Kidney (tissue), 14 donors: Measurements from ENCODE around the gene AGAP2. TPM values are rescaled to one million over a fixed set of nuclear protein-coding genes. Genes with fewer than 3 reads are reported as not detected.

ENCODE experiments used
- DNase-seq, 5 donors: peaks; one replicate each; pipeline ENCODE4 v3.0.0-alpha.2; 2013 to 2020
- FAIRE-seq: peaks from 2 replicates; lab custom pipeline; 2012; peaks lifted over from hg19 to GRCh38; lab: Jason Lieb, UNC
- H3K27ac ChIP-seq, 2 donors: one replicate each; pipeline ENCODE4 v1.7.0; 2013; ENCODE audit warnings: low read depth in 2 of 2, low read length in 2 of 2, inconsistent platforms in 1 of 2
- H3K27me3 ChIP-seq: one replicate; pipeline ENCODE4 v1.7.1; 2013; ENCODE audit warnings: low read length, inconsistent platforms; ENCODE audit not compliant: control insufficient read depth, insufficient read depth
- H3K36me3 ChIP-seq, 3 donors: one replicate each; pipeline versions ENCODE4 v1.7.0 to v1.7.1; 2013; ENCODE audit warnings: low read length in 3 of 3, control low read depth in 1 of 3, inconsistent platforms in 1 of 3; ENCODE audit not compliant: insufficient read depth in 3 of 3, control insufficient read depth in 2 of 3
- H3K4me1 ChIP-seq, 3 donors: one replicate each; pipeline versions ENCODE4 v1.7.0 to v1.7.1; 2013; ENCODE audit warnings: low read length in 3 of 3, inconsistent platforms in 1 of 3, low read depth in 1 of 3; ENCODE audit not compliant: control insufficient read depth in 2 of 3, insufficient read depth in 2 of 3
- H3K4me3 ChIP-seq, 3 donors: one replicate each; pipeline versions ENCODE4 v1.7.0 to v1.8.1; 2013; ENCODE audit warnings: low read length in 3 of 3, control low read depth in 1 of 3, inconsistent platforms in 1 of 3
- H3K9ac ChIP-seq, 3 donors: one replicate each; pipeline versions ENCODE4 v1.7.0 to v1.7.1; 2013; ENCODE audit warnings: low read length in 3 of 3, control low read depth in 1 of 3, inconsistent platforms in 1 of 3
- H3K9me3 ChIP-seq, 3 donors: one replicate each; pipeline versions ENCODE4 v1.7.0 to v1.7.1; 2013; ENCODE audit warnings: low read length in 3 of 3, control low read depth in 1 of 3, inconsistent platforms in 1 of 3; ENCODE audit not compliant: control insufficient read depth in 2 of 3, insufficient read depth in 1 of 3
- CTCF ChIP-seq: IDR thresholded peaks from 3 replicates; pipeline ENCODE4 v1.5.1; 2012; ENCODE audit warnings: mild to moderate bottlenecking, moderate library complexity, borderline replicate concordance; ENCODE audit not compliant: insufficient read depth; ENCODE audit errors: extremely low read depth
- intact Hi-C: fragments of 100-400 bp; cut with DNase I; formaldehyde crosslinking; loops from one replicate; pipeline ENCODE4 v1.11.1; 2022
- polyA plus RNA-seq: library from polyadenylated mRNA; stranded (reverse); fragments of 350-450 nt; fragmentation: Illumina TruSeq; extraction: RNeasy Lipid Tissue Mini Kit (QIAGEN cat#74804); gene quantifications from one replicate; pipeline ENCODE4 v1.2.3, GENCODE V29; 2014; ENCODE audit warnings: low read depth, low replicate concordance; ENCODE audit not compliant: insufficient read depth
- total RNA-seq: library from RNA; stranded (reverse); fragmentation: NEBNext Ultra II Directional; extraction: Animal tissue kit (Norgen Biotek cat#: 25700); gene quantifications from one replicate; pipeline ENCODE4 v1.2.1, GENCODE V29; 2021
- donor health status: control.
- donor health status: control.
- donor health status: control.
- donor health status: control.
- donor health status: control.
- donor health status: DM: yes; HTN: yes; CAD: no.
- donor health status: Normal renal cell carcinoma (clear cell type).

Gene AGAP2
- total and polyA plus RNA-seq, 2 donors from 2014 or later, result 0.13 to 3.7 TPM

GRCh38 chr12:57739387-57739786, 845 bp upstream of the AGAP2 start:
- Histone ChIP-seq H3K9ac (no peak overlapping the region), H3K27me3 (peaks cover 34% of the 10 kb centered on the region), H3K4me1 (peaks cover 0 to 7% (median 4%) of the 10 kb centered on the region in 3 donors)

GRCh38 chr12:57737467-57738460, 778 bp downstream of the AGAP2 start:
- peaks cover 45% of the 10 kb centered on the region for H3K27me3 ChIP-seq
- TF ChIP-seq CTCF, result no peak
- H3K27ac ChIP-seq, result no peak overlapping the region
- no peaks in the 10 kb centered on the region for H3K9me3 ChIP-seq
- H3K4me1 ChIP-seq, result peaks cover 0 to 7% (median 4%) of the 10 kb centered on the region in 3 donors
- intact Hi-C loops, result no loop called here
- FAIRE-seq, result no peak
- H3K4me3 ChIP-seq, result no peak overlapping the region
- H3K9ac ChIP-seq, result no peak overlapping the region
- H3K36me3 ChIP-seq, result no peaks in the 10 kb centered on the region
- DNase-seq, result peak in 3 of 5 donors; percentile 34 to 77 (median 66)

More at GRCh38 chr12:57739387-57739786, 845 bp upstream of the AGAP2 start:
- Histone ChIP-seq H3K9me3 (no peaks in the 10 kb centered on the region), H3K4me3 (no peak overlapping the region), H3K27ac (no peak overlapping the region), H3K36me3 (no peaks in the 10 kb centered on the region)
- DNase-seq (no peak), FAIRE-seq (no peak)
- intact Hi-C loops, result no loop called here
- no peak for TF ChIP-seq CTCF

DNA sequence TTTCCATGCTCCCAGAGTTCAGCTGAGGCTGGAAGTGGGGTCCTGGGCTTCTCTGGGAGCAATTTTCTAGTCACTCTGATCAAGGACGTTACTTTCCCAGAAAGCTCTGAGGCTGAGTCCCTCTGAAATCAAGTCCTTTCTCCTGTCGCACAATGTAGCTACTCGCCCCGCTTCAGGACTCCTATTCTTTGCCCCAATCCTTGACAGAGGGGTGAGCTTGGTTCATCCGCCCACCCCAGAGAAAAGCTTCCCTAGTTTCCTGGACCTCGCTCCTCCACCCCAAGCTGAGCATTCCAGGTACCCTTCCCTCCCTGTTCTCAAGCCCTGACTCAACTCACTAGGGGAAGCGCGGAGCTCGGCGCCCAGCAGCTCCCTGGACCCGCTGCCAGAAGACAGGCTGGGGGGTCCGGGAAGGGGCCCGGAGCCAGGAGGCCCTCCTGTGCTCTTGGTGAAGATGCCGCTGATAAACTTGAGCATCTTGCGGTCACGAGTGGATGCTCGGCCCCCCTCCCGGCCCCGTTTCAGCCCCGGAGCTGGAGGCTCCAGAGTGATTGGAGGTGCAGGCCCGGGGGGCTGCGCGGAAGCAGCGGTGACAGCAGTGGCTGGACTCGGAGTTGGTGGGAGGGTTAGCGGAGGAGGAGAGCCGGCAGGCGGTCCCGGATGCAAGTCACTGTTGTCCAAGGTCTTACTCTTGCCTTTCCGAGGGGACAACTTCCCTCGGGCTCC, 1.6 kb downstream of the AGAP2 start:
- H3K9ac ChIP-seq, result no peak overlapping the region
- peaks cover 0 to 7% (median 4%) of the 10 kb centered on the region in 3 donors for H3K4me1 ChIP-seq
- no peak overlapping the region for H3K27ac ChIP-seq
- TF ChIP-seq CTCF, result no peak
- H3K36me3 ChIP-seq, result no peaks in the 10 kb centered on the region
- FAIRE-seq (no peak), DNase-seq (no peak)
- intact Hi-C loops, result no loop called here
- H3K9me3 ChIP-seq, result no peaks in the 10 kb centered on the region
- no peak overlapping the region for H3K4me3 ChIP-seq
- H3K27me3 ChIP-seq, result peaks cover 45% of the 10 kb centered on the region
